HG03045 (cell line): ENCODE measurements around the gene COX7B2.

Experiments used
- ATAC-seq: cut with Tn5 transposase; IDR thresholded peaks from one replicate; pipeline ENCODE4 v1.9.1; 2021; ENCODE audit warnings: mild to moderate bottlenecking, moderate library complexity; ENCODE audit not compliant: unreplicated experiment

The COX7B2 gene

DNA sequence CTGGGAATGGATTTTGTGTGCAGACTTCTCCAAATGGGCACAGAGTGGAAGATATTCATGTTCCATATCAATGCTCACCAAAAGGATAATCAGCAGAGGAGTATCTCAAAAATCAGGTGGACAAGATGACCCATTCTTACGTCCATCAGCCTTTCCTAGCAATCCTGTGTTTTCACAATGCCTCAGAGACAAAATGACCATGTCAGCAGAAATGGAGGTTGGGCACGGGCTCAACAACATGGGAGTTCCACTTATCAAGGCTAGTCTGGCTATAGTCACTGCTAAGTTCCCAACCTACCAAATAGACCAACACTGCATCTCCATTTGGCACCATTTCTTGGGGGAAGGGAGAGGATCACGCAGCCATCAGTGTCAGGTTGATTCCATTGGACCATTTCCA, 179.0 kb downstream of the COX7B2 start:
- ATAC-seq = no peak

DNA sequence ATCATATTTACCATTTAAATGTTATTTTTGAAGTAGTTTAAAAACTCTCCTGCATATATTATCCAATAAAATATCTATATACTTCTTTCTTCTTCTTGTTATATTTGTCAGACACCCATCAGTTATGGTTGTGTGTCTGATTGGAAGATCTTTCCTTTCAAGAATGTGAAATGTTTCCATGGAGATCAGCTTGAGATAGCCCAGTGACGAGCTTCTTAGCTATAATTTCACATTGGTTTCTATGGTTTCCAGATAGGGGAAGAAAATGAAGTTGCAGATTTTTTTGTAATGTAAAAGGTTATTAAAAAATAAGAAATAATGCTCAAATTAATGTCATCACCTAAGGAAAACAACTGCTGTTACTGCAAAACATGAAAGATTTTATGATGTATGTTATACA, 189.0 kb downstream of the COX7B2 start:
- ATAC-seq = no peak

DNA sequence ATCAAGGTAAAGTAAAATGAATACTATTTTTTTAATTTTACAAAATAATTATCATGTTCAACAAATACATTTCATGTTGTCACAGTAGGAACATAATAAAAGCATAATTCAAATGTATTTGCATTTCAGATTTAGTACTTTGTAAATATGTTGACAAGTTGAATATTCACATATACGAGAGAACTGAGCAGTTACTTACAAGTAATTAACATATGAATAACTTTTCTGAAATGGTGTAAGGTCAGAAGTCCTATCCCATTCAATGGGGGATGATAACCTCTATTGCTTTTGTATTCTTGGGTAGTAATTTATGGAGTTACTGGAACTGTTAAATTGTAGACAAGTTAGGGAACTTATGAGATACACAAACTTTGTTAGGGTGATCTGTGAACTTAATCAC, 191.1 kb downstream of the COX7B2 start:
- no peak for ATAC-seq

DNA sequence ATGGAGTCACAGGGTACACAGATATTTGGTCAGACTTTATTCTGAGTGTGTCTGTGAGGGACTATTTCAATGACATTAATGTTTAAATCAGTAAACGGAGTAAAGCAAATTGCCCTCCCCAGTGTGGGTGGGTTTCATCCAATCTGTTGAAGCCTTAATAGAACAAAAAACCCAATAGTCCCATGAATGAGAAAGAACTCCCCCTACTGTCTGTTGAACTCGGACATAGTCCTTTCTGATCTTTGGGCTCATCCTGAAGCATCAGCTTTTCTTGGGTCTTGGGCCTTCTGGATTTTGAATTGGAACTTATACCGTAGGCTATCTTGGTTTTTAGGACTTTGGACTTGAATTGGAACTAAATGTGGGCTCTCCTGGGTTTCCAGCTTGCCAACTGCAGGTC, 193.6 kb downstream of the COX7B2 start:
- ATAC-seq = no peak

DNA sequence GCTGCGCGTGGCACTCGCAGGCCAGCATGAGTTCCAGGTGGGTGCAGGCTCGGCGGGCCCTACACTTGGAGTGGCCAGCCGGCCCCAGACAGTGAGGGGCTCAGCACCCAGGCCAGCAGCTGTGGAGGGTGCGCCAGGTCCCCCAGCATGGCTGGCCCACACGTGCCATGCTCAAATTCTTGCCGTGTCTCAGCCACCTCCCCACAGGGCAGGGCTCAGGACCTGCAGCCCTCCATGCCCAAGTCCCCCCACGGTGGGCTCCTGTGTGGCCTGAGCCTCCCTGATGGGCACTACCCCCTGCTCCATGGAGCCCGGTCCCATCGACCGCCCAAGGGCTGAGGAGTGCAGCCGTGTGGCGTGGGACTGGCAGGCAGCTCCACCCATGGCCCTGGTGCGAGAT, 210.2 kb downstream of the COX7B2 start:
- no peak for ATAC-seq
